Mucosa of rectum (tissue), 2 donors: ENCODE results near the gene GAS6.
"Not testable (repeated sequence)": the region's sequence is repeated elsewhere in the genome, so short reads cannot be mapped to it uniquely, and the experiment has no call there.

Source experiments
- H3K27ac ChIP-seq, 2 donors: one replicate each; pipeline ENCODE4 v1.7.0; 2013; ENCODE audit warnings: inconsistent platforms in 2 of 2, low read depth in 2 of 2, low read length in 2 of 2
- H3K27me3 ChIP-seq, 2 donors: one replicate each; pipeline ENCODE4 v1.7.0; 2013; ENCODE audit warnings: low read length in 2 of 2; ENCODE audit not compliant: control insufficient read depth in 2 of 2, insufficient read depth in 2 of 2
- H3K36me3 ChIP-seq, 2 donors: one replicate each; pipeline ENCODE4 v1.7.0; 2013; ENCODE audit warnings: low read length in 2 of 2; ENCODE audit not compliant: control insufficient read depth in 2 of 2, insufficient read depth in 2 of 2
- H3K4me1 ChIP-seq, 2 donors: one replicate each; pipeline ENCODE4 v1.7.0; 2013; ENCODE audit warnings: low read length in 2 of 2, mild to moderate bottlenecking in 1 of 2; ENCODE audit not compliant: control insufficient read depth in 2 of 2, insufficient read depth in 2 of 2
- H3K4me3 ChIP-seq, 2 donors: one replicate each; pipeline ENCODE4 v1.7.0; 2013; ENCODE audit warnings: low read length in 2 of 2
- H3K9ac ChIP-seq, 2 donors: one replicate each; pipeline ENCODE4 v1.7.0; 2013; ENCODE audit warnings: low read length in 2 of 2, low read depth in 1 of 2, mild to moderate bottlenecking in 1 of 2
- H3K9me3 ChIP-seq, 2 donors: one replicate each; pipeline ENCODE4 v1.7.0; 2013; ENCODE audit warnings: low read length in 2 of 2; ENCODE audit not compliant: control insufficient read depth in 2 of 2
- donor health status: healthy.
- donor health status: Normal muscosa, but diverticular disease.

The GAS6 gene

DNA sequence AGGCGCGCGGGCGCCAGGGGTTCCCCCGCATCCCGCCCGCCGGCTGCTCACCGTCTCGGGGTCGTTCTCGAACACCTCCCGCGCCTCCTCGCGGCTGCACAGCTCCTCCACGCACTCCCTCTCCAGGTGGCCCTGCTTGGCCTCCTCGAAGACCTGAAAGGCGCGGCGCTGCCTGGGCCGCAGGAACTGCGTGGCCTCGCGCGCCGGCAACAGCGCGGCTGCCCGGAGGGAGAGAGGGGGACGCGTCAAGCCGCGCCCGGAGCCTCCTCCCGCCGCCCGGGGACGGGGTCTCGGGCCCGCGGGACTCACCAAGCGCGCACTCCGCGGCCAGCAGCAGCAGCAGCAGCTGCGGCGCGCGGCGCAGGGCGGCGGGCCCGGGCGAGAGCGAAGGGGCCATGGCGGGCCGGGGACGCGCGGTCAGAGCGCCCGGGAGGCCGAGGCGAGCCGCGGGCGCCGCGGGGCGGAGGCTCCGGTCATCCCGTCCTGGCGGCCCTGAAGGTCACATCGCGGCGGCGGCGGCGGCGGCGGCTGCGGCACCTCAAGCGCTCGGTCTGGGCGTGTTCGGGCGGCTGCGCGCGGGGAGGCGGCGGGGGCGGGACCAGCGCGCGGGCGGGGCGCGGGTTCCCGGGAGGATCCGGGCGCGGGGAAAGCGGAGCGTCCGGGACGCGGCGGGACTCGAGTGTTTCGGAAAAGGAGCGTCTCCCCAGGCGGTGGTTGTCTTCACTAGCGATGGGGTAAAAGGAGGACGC is at the start of gene GAS6:
TSS of gene GAS6 (minus strand) at position 553 of the 749 bp plus-strand sequence. CDS start at position 397, 156 bp downstream.
- H3K9me3 ChIP-seq = no peaks in the 10 kb centered on the region
- peaks cover 0 to 2% of the 10 kb centered on the region in 2 donors for H3K27me3 ChIP-seq
- peak within 1 kb of the TSS; percentile 81 to 86 for H3K4me3 ChIP-seq
- peak within 1 kb of the TSS; percentile 84 to 91 for H3K27ac ChIP-seq
- H3K4me1 ChIP-seq = peaks cover 40 to 46% of the 10 kb centered on the region in 2 donors
- H3K9ac ChIP-seq = peak within 1 kb of the TSS; percentile 61 to 88
- peaks cover 3 to 4% of the 10 kb centered on the region in 2 donors for H3K36me3 ChIP-seq

DNA sequence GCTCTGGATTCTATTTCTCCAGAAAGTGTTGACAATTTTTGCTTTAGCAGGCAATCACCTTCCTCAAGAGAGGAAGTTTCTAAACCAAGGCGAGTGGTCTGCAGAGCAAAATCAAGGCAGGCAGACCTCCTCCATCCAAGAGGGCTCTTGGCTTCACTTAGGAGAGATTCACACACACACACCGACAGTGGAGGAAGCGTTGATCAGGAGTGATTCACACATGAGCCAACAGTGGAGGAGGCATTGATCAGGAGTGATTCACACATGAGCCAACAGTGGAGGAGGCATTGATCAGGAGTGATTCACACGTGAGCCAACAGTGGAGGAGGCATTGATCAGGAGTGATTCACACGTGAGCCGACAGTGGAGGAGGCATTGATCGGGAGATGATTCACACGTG is 49.5 kb upstream of the GAS6 start:
- not testable (repeated sequence) for H3K36me3 ChIP-seq, H3K27ac ChIP-seq, H3K4me3 ChIP-seq, H3K9ac ChIP-seq, H3K9me3 ChIP-seq, H3K4me1 ChIP-seq
- H3K27me3 ChIP-seq = peaks cover 11 to 15% of the 10 kb centered on the region in 2 donors

DNA sequence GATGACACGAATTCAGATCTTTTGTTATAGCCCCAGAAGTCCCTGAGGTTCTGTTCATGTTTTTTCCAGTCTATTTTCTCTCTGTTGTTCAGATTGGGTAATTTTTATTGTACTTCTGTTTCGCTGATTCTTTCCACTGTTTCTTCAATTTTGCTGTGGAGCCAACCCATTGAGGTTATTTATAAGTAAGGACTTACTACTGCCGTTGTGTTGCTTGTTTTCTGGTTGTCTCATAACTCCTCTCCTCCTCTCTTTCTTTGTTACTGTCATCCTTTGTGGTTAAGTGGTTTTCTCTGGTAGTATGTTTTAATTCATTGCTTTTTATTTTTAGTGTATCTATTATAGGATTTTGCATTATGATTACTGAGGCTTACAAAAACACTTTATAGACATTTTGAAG is 48.7 kb upstream of the GAS6 start:
- Histone ChIP-seq H3K9ac (no peak overlapping the region), H3K27ac (no peak overlapping the region), H3K4me3 (no peak overlapping the region), H3K36me3 (no peaks in the 10 kb centered on the region), H3K9me3 (no peaks in the 10 kb centered on the region), H3K4me1 (peaks cover 0 to 6% of the 10 kb centered on the region in 2 donors), H3K27me3 (peaks cover 11 to 15% of the 10 kb centered on the region in 2 donors)

DNA sequence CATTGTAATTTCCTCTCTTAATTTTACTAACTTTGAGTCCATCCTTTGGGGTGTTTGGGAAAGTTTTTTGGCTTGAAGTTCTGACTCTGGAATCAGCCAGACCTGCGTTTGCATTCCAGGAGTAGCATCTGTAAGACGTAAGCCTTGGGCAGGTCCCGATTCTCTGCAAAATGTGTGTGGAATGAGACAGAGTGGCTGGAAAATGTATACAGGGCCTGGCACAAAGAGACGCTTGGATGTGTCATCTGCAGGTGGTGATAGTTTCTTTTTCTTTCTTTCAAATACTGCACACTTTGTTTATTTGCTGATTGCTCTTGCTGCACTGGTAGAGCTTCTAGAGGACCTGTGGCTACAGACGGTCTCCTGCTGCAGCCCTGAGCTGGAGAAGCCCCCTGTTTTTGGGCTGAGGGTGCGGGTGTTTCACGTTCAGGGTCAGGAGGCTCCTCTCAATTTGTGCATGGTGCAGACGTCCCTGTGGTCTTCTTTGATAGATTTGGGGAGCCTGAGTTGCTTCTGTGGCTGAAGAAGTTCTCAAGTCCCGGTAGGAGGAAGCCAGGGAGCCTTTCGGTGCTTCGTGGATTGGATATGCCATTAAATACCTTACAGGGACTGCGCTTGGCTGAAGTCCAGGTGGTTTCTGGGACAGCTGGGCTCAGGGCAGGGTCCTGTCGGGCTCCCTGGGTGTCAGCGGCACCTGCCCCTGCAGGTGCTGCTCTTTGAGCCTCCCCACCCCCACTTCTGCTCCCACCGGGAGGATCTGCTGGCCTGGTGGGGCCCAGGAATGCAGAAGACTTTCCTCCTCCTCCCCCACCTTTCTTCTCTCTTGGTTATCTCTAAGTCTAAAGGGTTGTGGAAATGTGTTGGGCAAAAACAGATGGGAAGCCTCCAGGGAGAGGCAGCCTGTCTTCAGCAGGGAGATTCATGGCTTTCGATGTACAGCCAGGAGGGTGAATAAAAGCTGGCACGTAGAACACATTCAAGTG is 44.0 kb upstream of the GAS6 start:
- H3K9ac ChIP-seq = no peak overlapping the region
- no peaks in the 10 kb centered on the region for H3K27me3 ChIP-seq
- no peaks in the 10 kb centered on the region for H3K9me3 ChIP-seq
- peaks cover 0 to 6% of the 10 kb centered on the region in 2 donors for H3K4me1 ChIP-seq
- no peaks in the 10 kb centered on the region for H3K36me3 ChIP-seq
- H3K27ac ChIP-seq = no peak overlapping the region
- no peak overlapping the region for H3K4me3 ChIP-seq

DNA sequence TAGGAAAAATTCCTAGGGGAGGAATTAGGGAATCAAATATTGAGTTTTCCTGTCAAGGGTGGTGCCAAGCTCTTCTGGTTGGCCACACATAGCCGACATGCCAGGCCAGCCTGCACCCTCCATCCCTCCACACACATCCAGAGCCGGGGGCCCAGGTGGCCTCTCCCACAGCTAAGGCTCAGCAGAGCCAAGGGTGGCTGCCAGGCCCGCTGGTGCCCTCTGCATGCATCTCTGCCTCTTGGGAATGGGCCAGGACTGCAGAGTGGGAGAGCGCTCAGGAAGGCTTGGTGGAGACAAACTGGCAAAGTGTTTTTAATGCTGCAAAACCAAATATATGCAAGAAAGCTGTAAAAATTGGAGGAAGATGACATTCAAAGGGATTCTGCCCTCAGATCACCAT is 42.7 kb upstream of the GAS6 start:
- Histone ChIP-seq H3K36me3 (no peaks in the 10 kb centered on the region), H3K27me3 (no peaks in the 10 kb centered on the region), H3K4me1 (peaks cover 0 to 6% of the 10 kb centered on the region in 2 donors), H3K27ac (no peak overlapping the region), H3K9me3 (no peaks in the 10 kb centered on the region), H3K9ac (no peak overlapping the region), H3K4me3 (no peak overlapping the region)

DNA sequence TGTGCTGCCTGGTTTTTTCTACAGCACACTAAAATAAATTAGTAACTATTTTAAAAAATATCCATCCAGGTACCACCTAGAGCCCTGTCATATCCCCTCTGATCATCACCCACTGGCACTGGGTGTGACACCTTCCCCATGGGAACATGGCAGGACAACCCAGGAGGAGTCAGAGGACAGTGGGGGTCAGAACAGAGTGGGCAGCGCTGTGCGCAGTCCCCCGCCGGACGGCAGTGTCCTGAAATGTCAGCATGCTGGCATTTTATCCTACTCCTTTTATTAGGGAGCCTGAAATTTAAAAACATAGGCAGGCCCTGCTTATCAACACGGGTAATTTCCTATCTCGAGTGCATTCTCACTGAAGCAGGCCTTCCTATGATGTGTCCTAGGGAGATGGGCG is 42.1 kb upstream of the GAS6 start:
- H3K9me3 ChIP-seq = no peaks in the 10 kb centered on the region
- H3K4me1 ChIP-seq = peaks cover 0 to 6% of the 10 kb centered on the region in 2 donors
- no peaks in the 10 kb centered on the region for H3K27me3 ChIP-seq
- no peak overlapping the region for H3K4me3 ChIP-seq
- no peaks in the 10 kb centered on the region for H3K36me3 ChIP-seq
- no peak overlapping the region for H3K27ac ChIP-seq
- no peak overlapping the region for H3K9ac ChIP-seq

DNA sequence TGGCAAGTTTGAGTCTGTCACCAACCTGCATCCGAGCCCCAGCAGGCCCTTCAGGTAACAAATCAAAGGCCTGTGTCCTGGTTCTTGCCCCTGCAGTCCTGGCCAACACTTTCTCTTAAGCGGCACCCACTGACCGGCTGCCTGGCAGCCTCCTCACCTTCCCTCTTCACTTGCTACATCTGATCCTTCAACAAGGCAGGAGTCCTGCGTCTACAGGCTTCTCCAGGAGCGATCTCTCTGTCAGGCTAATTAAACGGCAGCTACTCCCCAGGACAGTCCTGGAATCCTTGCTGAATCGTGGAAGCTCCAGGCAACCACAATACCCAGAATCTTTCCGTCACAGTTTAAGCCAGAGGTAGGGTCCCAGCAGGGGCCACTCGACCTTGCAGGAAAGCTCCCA is 41.1 kb upstream of the GAS6 start:
- Histone ChIP-seq H3K27ac (no peak overlapping the region), H3K9me3 (no peaks in the 10 kb centered on the region), H3K27me3 (no peaks in the 10 kb centered on the region), H3K36me3 (no peaks in the 10 kb centered on the region), H3K4me1 (peaks cover 0 to 6% of the 10 kb centered on the region in 2 donors), H3K4me3 (no peak overlapping the region), H3K9ac (no peak overlapping the region)

DNA sequence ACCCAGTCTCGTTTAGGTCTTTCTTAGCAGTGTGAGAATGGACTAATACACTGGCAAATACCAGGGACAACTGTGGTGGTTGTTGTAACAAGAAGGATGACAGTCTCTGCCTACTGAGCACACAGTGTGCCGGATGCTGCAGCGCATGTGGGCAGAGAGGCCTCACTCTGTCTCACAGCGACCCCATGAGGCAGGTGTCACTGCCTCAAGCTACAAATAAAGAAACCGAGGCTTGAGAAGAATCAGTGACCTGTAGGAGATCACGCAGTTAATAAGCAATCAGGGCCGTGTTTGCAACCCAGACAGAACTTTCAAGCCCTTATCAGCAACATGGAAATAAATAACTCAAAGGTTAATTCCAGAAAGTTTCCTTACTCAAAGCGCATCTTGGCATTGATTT is 40.5 kb upstream of the GAS6 start:
- H3K9ac ChIP-seq = no peak overlapping the region
- peaks cover 0 to 6% of the 10 kb centered on the region in 2 donors for H3K4me1 ChIP-seq
- no peak overlapping the region for H3K27ac ChIP-seq
- no peak overlapping the region for H3K4me3 ChIP-seq
- H3K9me3 ChIP-seq = no peaks in the 10 kb centered on the region
- no peaks in the 10 kb centered on the region for H3K36me3 ChIP-seq
- H3K27me3 ChIP-seq = no peaks in the 10 kb centered on the region

DNA sequence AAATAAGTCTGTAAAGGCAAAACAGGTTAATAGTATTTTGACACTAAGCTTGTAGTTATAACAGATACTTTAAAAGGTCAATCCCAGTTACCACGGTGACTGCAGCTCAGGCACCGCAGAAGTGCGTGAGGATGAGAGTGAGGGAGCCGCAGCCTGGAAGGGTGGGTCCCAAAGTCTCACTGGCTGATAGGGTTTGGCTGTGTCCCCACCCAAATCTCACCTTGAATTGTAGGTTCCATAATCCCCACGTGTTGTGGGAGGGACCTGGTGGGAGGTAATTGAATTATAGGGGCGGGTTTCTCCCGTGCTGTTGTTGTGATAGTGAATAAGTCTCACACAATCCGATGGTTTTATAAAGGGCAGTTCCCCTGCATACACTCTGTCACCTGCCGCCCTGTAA is 40.0 kb upstream of the GAS6 start:
- H3K27me3 ChIP-seq = no peaks in the 10 kb centered on the region
- H3K9me3 ChIP-seq = no peaks in the 10 kb centered on the region
- H3K36me3 ChIP-seq = no peaks in the 10 kb centered on the region
- H3K4me1 ChIP-seq = peaks cover 0 to 6% of the 10 kb centered on the region in 2 donors
- no peak overlapping the region for H3K4me3 ChIP-seq
- no peak overlapping the region for H3K9ac ChIP-seq
- no peak overlapping the region for H3K27ac ChIP-seq
